Mesodermal cell (in vitro differentiated cells): Measurements from ENCODE around the gene CHRM5.
"Not testable (repeated sequence)": the region's sequence is repeated elsewhere in the genome, so short reads cannot be mapped to it uniquely, and the experiment has no call there.

Experiments used
- H3K27ac ChIP-seq: 2 replicates; pipeline ENCODE4 v1.7.0; 2013; ENCODE audit warnings: mild to moderate bottlenecking, low read depth, low read length, moderate library complexity; ENCODE audit not compliant: severe bottlenecking
- H3K36me3 ChIP-seq: 2 replicates; pipeline ENCODE4 v1.7.1; 2013; ENCODE audit warnings: mild to moderate bottlenecking, low read length, moderate library complexity; ENCODE audit not compliant: control insufficient read depth, insufficient read depth
- H3K4me1 ChIP-seq: one replicate; pipeline ENCODE4 v1.7.1; 2013; ENCODE audit warnings: mild to moderate bottlenecking, low read length; ENCODE audit not compliant: insufficient read depth, control insufficient read depth, poor library complexity, severe bottlenecking
- H3K4me3 ChIP-seq: 2 replicates; pipeline ENCODE4 v1.7.0; 2013; ENCODE audit warnings: low read length, control low read depth, mild to moderate bottlenecking; ENCODE audit not compliant: insufficient read depth, poor library complexity, severe bottlenecking; ENCODE audit errors: extremely low read depth
- H3K9me3 ChIP-seq: 2 replicates; pipeline ENCODE4 v1.7.1; 2013; ENCODE audit warnings: mild to moderate bottlenecking, low read length, moderate library complexity; ENCODE audit not compliant: control insufficient read depth
- WGBS, 2 experiments: methylation state at CpG; one replicate each; pipeline ENCODE4 v1.1.5; 2013; ENCODE audit warnings: missing lambda C conversion rate in 2 of 2; ENCODE audit not compliant: insufficient coverage in 2 of 2; 5-methylcytosine and 5-hydroxymethylcytosine counted together

Gene CHRM5

GRCh38 chr15:33988384-33988783 is 20.1 kb downstream of the CHRM5 start:
- Histone ChIP-seq H3K4me1 (peaks cover 14% of the 10 kb centered on the region), H3K4me3 (no peak overlapping the region), H3K9me3 (no peaks in the 10 kb centered on the region), H3K36me3 (no peaks in the 10 kb centered on the region), H3K27ac (no peak overlapping the region)
- WGBS, 2 experiments, result 95 to 100% methylated on average over 1 to 3 of the region's 4 CpGs

GRCh38 chr15:33994005-33994615 is 25.8 kb downstream of the CHRM5 start:
- no peak overlapping the region for H3K27ac ChIP-seq
- no peaks in the 10 kb centered on the region for H3K4me1 ChIP-seq
- no peaks in the 10 kb centered on the region for H3K9me3 ChIP-seq
- WGBS, 2 experiments, result 56 to 59% methylated on average over 5 to 6 of the region's 9 CpGs
- H3K36me3 ChIP-seq, result no peaks in the 10 kb centered on the region
- no peak overlapping the region for H3K4me3 ChIP-seq

GRCh38 chr15:33995666-33996065 is 27.4 kb downstream of the CHRM5 start:
- not testable (repeated sequence) for H3K36me3 ChIP-seq, H3K4me3 ChIP-seq, H3K9me3 ChIP-seq, H3K27ac ChIP-seq, H3K4me1 ChIP-seq
- 95 to 96% methylated on average over 7 to 10 of the region's 10 CpGs for WGBS, 2 experiments

- Histone ChIP-seq H3K36me3 (no peaks in the 10 kb centered on the region), H3K27ac (no peak overlapping the region), H3K9me3 (no peaks in the 10 kb centered on the region), H3K4me1 (no peaks in the 10 kb centered on the region), H3K4me3 (no peak overlapping the region)
- WGBS, 2 experiments, result 100% methylated on average over 1 of the region's 3 CpGs; no CpG with 5 or more reads in 1 of the 2 experiments
Observed at GRCh38 chr15:34001536-34001935, 33.2 kb downstream of the CHRM5 start.

GRCh38 chr15:34006381-34006780 is 38.1 kb downstream of the CHRM5 start:
- no peak overlapping the region for H3K4me3 ChIP-seq
- no peaks in the 10 kb centered on the region for H3K36me3 ChIP-seq
- H3K27ac ChIP-seq, result no peak overlapping the region
- peaks cover under 1% of the 10 kb centered on the region for H3K4me1 ChIP-seq
- H3K9me3 ChIP-seq, result no peaks in the 10 kb centered on the region
- 100% methylated on average over 2 of the region's 2 CpGs; no CpG with 5 or more reads in 1 of the 2 experiments for WGBS, 2 experiments

GRCh38 chr15:34009656-34010055 is 41.4 kb downstream of the CHRM5 start:
- Histone ChIP-seq H3K4me1 (peaks cover 5% of the 10 kb centered on the region), H3K4me3 (no peak overlapping the region), H3K36me3 (no peaks in the 10 kb centered on the region), H3K27ac (no peak overlapping the region), H3K9me3 (no peaks in the 10 kb centered on the region)
- WGBS, 2 experiments, result 86 to 100% methylated on average over 1 of the region's 1 CpG

GRCh38 chr15:34010921-34011320 is 42.6 kb downstream of the CHRM5 start:
- no peaks in the 10 kb centered on the region for H3K9me3 ChIP-seq
- no peak overlapping the region for H3K4me3 ChIP-seq
- 88 to 94% methylated on average over 2 to 3 of the region's 5 CpGs for WGBS, 2 experiments
- no peak overlapping the region for H3K27ac ChIP-seq
- no peaks in the 10 kb centered on the region for H3K36me3 ChIP-seq
- H3K4me1 ChIP-seq, result peaks cover 7% of the 10 kb centered on the region

- WGBS, 2 experiments, result 69 to 100% methylated on average over 1 to 2 of the region's 2 CpGs
- Histone ChIP-seq H3K4me3 (no peak overlapping the region), H3K4me1 (peaks cover 7% of the 10 kb centered on the region), H3K36me3 (no peaks in the 10 kb centered on the region), H3K27ac (no peak overlapping the region), H3K9me3 (no peaks in the 10 kb centered on the region)
Observed at GRCh38 chr15:34011481-34011880, 43.2 kb downstream of the CHRM5 start.

GRCh38 chr15:34012461-34013028 is 44.2 kb downstream of the CHRM5 start:
- Histone ChIP-seq H3K36me3 (no peaks in the 10 kb centered on the region), H3K4me3 (no peak overlapping the region), H3K4me1 (peaks cover 7% of the 10 kb centered on the region), H3K9me3 (no peaks in the 10 kb centered on the region), H3K27ac (no peak overlapping the region)
- 92 to 94% methylated on average over 3 to 4 of the region's 4 CpGs for WGBS, 2 experiments

GRCh38 chr15:34013746-34014145 is 45.4 kb downstream of the CHRM5 start:
- no peak overlapping the region for H3K4me3 ChIP-seq
- H3K36me3 ChIP-seq, result no peaks in the 10 kb centered on the region
- no peaks in the 10 kb centered on the region for H3K9me3 ChIP-seq
- no peak overlapping the region for H3K27ac ChIP-seq
- peaks cover 7% of the 10 kb centered on the region for H3K4me1 ChIP-seq
- WGBS, 2 experiments, result 93 to 94% methylated on average over 7 to 9 of the region's 9 CpGs

GRCh38 chr15:34014556-34014955 is 46.3 kb downstream of the CHRM5 start:
- H3K27ac ChIP-seq, result no peak overlapping the region
- WGBS, 2 experiments, result 100% methylated on average over 2 of the region's 2 CpGs; no CpG with 5 or more reads in 1 of the 2 experiments
- H3K36me3 ChIP-seq, result no peaks in the 10 kb centered on the region
- H3K4me1 ChIP-seq, result peaks cover 7% of the 10 kb centered on the region
- H3K4me3 ChIP-seq, result no peak overlapping the region
- no peaks in the 10 kb centered on the region for H3K9me3 ChIP-seq
